Gastrocnemius medialis (tissue), 4 donors: Measurements from ENCODE around the gene PGLYRP2. TPM values are rescaled to one million over a fixed set of nuclear protein-coding genes. Genes with fewer than 3 reads are reported as not detected.
A peak's percentile ranks its signal among the peaks of the same experiment; 100 is the strongest.

Experiments used
- ATAC-seq, 2 donors: fragments of 150-250 bp; one replicate each; pipeline ENCODE4 v1.9.1; 2016
- DNase-seq, 2 donors: peaks; one replicate each; pipeline ENCODE4 v3.0.0-alpha.2; 2019
- H3K27ac ChIP-seq, 4 donors: fragments of 200-600 bp; sonication (generic); 1 replicate in 1 of 4; 2 replicates in 3 of 4; pipeline ENCODE4 v1.5.1; 2016 to 2018; ENCODE audit warnings: mild to moderate bottlenecking in 2 of 4, moderate library complexity in 1 of 4
- H3K27me3 ChIP-seq, 3 donors: fragments of 200-600 bp; sonication (generic) in 2 of 3; 1 replicate in 1 of 3; 2 replicates in 2 of 3; pipeline versions ENCODE4 v1.5.1 to v1.6.0; 2016 to 2019; ENCODE audit warnings: mild to moderate bottlenecking in 1 of 3, moderate library complexity in 1 of 3
- H3K36me3 ChIP-seq, 2 donors: fragments of 200-600 bp; sonication (generic) in 1 of 2; one replicate each; pipeline ENCODE4 v1.5.1; 2017 to 2018
- H3K4me1 ChIP-seq, 2 donors: fragments of 200-600 bp; sonication (generic) in 1 of 2; one replicate each; pipeline ENCODE4 v1.5.1; 2016 to 2017; ENCODE audit warnings: mild to moderate bottlenecking in 2 of 2
- H3K4me3 ChIP-seq, 4 donors: fragments of 200-600 bp; sonication (generic) in 3 of 4; 1 replicate in 1 of 4; 2 replicates in 3 of 4; pipeline ENCODE4 v1.5.1; 2016 to 2019; ENCODE audit warnings: mild to moderate bottlenecking in 2 of 4
- H3K9me3 ChIP-seq, 3 donors: fragments of 200-600 bp; sonication (generic) in 2 of 3; 1 replicate in 1 of 3; 2 replicates in 2 of 3; pipeline ENCODE4 v1.5.1; 2016 to 2019
- POLR2A ChIP-seq, 2 donors: fragments of 450-650 bp; IDR thresholded peaks; one replicate each; pipeline ENCODE4 v1.6.1; 2017; ENCODE audit warnings: antibody characterized with exemption in 2 of 2, mild to moderate bottlenecking in 2 of 2, moderate library complexity in 2 of 2
- in situ Hi-C, 4 donors: fragments of 200-750 bp; cut with MboI; loops; one replicate each; pipeline versions ENCODE4 v1.15.0 to v1.8.0; 2017; ENCODE audit warnings: low sequenced_read_pairs in 4 of 4
- intact Hi-C: fragments of 100-400 bp; cut with DNase I; formaldehyde crosslinking; loops from one replicate; pipeline ENCODE4 v1.15.1; 2023; ENCODE audit warnings: low total_unique reads
- total RNA-seq, 4 donors: library from RNA; depleted of rRNA; stranded (reverse); fragments of >200 nt; gene quantifications; one replicate each; pipeline versions ENCODE4 v1.1.0 to v1.2.3, GENCODE V29; 2016
- TF ChIP-seq, protein P1 (sequence below), 5 experiments: fragments of 450-650 bp in 3 of 5; fragments of 200-600 bp in 2 of 5; sonication (generic) in 2 of 5; IDR thresholded peaks in 4 of 5; conservative IDR thresholded peaks in 1 of 5; 1 replicate in 4 of 5; 2 replicates in 1 of 5; pipeline ENCODE4 v1.5.1; 2016 to 2019; ENCODE audit warnings: antibody characterized with exemption in 5 of 5, mild to moderate bottlenecking in 3 of 5, moderate library complexity in 3 of 5

Gene PGLYRP2
- total RNA-seq, 4 donors from 2014 or later: not detected

DNA sequence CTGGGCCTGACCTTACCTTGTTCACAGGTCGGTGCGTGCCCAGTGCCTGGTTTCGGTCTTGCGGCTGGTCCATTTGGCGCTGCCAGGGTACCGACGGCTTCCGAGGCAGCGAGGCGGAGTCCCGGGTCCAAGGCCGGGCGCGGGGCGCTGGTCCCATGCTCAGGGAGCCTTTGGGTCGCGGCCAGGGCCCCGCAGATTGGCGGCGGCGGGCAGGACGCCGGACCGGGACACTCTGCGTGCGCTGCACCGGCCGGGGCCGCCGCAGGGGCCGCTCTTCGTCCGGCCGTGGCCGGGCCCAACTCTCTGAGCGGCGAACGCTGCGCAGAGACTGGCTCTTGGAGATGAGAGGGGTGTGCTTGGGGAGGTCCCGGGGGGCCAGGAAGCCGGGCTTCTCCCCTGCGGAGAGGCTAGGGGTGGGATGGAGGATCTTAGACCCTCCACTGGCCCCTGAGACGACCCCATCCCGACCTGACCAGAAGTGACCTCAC, 26.2 kb downstream of the PGLYRP2 start:
- Histone ChIP-seq H3K36me3 (no peaks in the 10 kb centered on the region), H3K4me1 (peaks cover 13 to 14% of the 10 kb centered on the region in 2 donors), H3K9me3 (no peaks in the 10 kb centered on the region), H3K27ac (peak overlapping the region; percentile 87 to 99 (median 98)), H3K27me3 (peaks cover 20 to 29% (median 21%) of the 10 kb centered on the region in 3 donors), H3K4me3 (peak overlapping the region; percentile 51 to 69 (median 58))
- intact Hi-C loops (loop anchor here (2.0 kb wide), 2 partner anchors 74 to 328 kb away; partner anchors contain the start of gene AKAP8), in situ Hi-C loops (loop anchor here in 2 of 4 donors (10.0 to 25.0 kb wide), 2 partner anchors 102 to 109 kb away; no protein-coding TSS in a partner anchor)
- no peak for TF ChIP-seq POLR2A (IDR thresholded peaks at IDR 0.05)
- TF ChIP-seq, protein P1, sequence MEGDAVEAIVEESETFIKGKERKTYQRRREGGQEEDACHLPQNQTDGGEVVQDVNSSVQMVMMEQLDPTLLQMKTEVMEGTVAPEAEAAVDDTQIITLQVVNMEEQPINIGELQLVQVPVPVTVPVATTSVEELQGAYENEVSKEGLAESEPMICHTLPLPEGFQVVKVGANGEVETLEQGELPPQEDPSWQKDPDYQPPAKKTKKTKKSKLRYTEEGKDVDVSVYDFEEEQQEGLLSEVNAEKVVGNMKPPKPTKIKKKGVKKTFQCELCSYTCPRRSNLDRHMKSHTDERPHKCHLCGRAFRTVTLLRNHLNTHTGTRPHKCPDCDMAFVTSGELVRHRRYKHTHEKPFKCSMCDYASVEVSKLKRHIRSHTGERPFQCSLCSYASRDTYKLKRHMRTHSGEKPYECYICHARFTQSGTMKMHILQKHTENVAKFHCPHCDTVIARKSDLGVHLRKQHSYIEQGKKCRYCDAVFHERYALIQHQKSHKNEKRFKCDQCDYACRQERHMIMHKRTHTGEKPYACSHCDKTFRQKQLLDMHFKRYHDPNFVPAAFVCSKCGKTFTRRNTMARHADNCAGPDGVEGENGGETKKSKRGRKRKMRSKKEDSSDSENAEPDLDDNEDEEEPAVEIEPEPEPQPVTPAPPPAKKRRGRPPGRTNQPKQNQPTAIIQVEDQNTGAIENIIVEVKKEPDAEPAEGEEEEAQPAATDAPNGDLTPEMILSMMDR (IDR thresholded peaks at IDR 0.05 in 4 of 5, conservative IDR thresholded peaks at IDR 0.05 in 1 of 5): peak; percentile 23 to 40 (median 36)
- peak in 1 of 2 donors; percentile 7 for ATAC-seq
- DNase-seq: no peak

DNA sequence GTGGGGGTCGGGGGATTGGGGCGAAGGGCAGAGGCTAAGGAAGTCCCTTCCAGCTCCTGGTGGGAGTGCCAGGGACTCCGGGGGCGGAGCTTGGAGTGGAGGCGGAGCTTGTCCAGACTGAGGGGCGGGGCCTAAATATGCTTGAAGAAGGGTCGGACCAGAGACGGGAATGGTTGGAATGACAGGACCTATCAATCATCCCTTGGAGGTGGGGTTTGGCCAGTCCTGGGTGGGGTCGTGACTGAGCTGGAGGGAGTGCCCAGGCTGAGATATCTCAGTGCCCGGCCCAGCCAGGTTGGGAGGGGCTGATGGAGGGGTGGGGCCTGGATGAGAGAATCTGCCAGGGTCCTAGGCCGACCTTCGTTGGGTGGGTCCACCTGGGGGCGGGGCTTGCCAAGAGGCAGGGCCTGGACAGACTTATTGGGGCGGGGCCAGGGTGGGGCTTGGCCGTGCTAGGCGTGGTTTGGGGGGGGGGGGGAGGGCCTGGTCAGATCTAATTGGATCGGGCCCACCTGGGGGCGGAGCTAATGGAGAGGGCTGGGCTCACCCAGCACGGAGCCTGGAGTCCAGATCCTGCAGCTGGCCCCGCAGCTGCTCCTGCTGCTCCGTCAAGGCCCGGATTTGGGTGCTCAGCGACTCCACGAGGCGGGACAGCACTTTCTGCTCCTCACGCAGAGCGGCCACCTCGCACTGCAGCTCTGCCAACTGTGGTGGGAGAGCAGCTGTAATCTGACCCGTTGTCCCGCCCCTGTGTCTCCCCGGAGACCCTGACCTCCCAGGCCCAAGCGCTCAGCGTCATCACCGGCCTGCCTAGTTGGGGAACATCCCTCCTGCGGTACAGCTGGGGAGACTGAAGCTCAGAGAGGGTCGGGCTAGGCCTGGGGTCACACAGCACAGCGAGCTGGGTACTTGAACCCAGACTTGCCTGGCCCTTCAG, 26.9 kb downstream of the PGLYRP2 start:
- in situ Hi-C loops: loop anchor here in 2 of 4 donors (10.0 to 25.0 kb wide), 2 partner anchors 102 to 110 kb away; no protein-coding TSS in a partner anchor
- intact Hi-C loops: loop anchor here (2.0 kb wide), 2 partner anchors 74 to 328 kb away; partner anchors contain the start of gene AKAP8
- Histone ChIP-seq H3K27me3 (peaks cover 16 to 23% (median 16%) of the 10 kb centered on the region in 3 donors), H3K27ac (peak overlapping the region; percentile 87 to 99 (median 98)), H3K4me1 (peaks cover 13 to 14% of the 10 kb centered on the region in 2 donors), H3K4me3 (peak overlapping the region; percentile 51 to 69 (median 58)), H3K9me3 (no peaks in the 10 kb centered on the region), H3K36me3 (no peaks in the 10 kb centered on the region)
- peak; percentile 88 to 92 for TF ChIP-seq POLR2A (IDR thresholded peaks at IDR 0.05)
- TF ChIP-seq, protein P1 (IDR thresholded peaks at IDR 0.05 in 4 of 5, conservative IDR thresholded peaks at IDR 0.05 in 1 of 5): no peak
- DNase-seq: peak; percentile 86 to 96
- ATAC-seq: peak; percentile 60 to 71

- no peak for DNase-seq
- Histone ChIP-seq H3K4me1 (peaks cover 23 to 24% of the 10 kb centered on the region in 2 donors), H3K27me3 (peaks cover 0 to 7% (median under 1%) of the 10 kb centered on the region in 3 donors), H3K4me3 (no peak overlapping the region), H3K9me3 (no peaks in the 10 kb centered on the region), H3K36me3 (no peaks in the 10 kb centered on the region), H3K27ac (peak overlapping the region; percentile 87 to 99 (median 98))
- intact Hi-C loops (no loop called here), in situ Hi-C loops (loop anchor here in 2 of 4 donors (10.0 to 25.0 kb wide), 2 partner anchors 104 to 112 kb away; no protein-coding TSS in a partner anchor)
- no peak for TF ChIP-seq POLR2A (IDR thresholded peaks at IDR 0.05)
- TF ChIP-seq, protein P1 (IDR thresholded peaks at IDR 0.05 in 4 of 5, conservative IDR thresholded peaks at IDR 0.05 in 1 of 5): no peak
- no peak for ATAC-seq
Measured at GRCh38 chr19:15450528-15450890, 28.8 kb downstream of the PGLYRP2 start.

- H3K27ac ChIP-seq: peak within 1 kb of the TSS; percentile 87 to 99 (median 98)
- H3K27me3 ChIP-seq: peaks cover 0 to under 1% (median 0%) of the 10 kb centered on the region in 3 donors
- H3K36me3 ChIP-seq: no peaks in the 10 kb centered on the region
- ATAC-seq: peak; percentile 32 to 34
- DNase-seq: peak; percentile 59 to 84
- peak within 1 kb of the TSS; percentile 69 to 84 (median 79) for H3K4me3 ChIP-seq
- H3K9me3 ChIP-seq: no peaks in the 10 kb centered on the region
- in situ Hi-C loops: loop anchor here (10.0 to 25.0 kb wide), 3 partner anchors 105 to 188 kb away; no protein-coding TSS in a partner anchor
- intact Hi-C loops: loop anchor here (5.0 to 10.0 kb wide), 3 partner anchors 118 to 885 kb away; partner anchors contain the start of gene BRD4
- H3K4me1 ChIP-seq: peaks cover 30% of the 10 kb centered on the region in 2 donors
- peak; percentile 64 to 67 for TF ChIP-seq POLR2A (IDR thresholded peaks at IDR 0.05)
- TF ChIP-seq, protein P1 (IDR thresholded peaks at IDR 0.05 in 4 of 5, conservative IDR thresholded peaks at IDR 0.05 in 1 of 5): no peak
Measured at GRCh38 chr19:15449620-15450527, 29.4 kb downstream of the PGLYRP2 start, which contains the start of gene WIZ. Gene WIZ, minus strand, starts transcription at chr19:15449956. Its CDS starts 1,649 bp downstream, at chr19:15448307.
